SH-SY5Y (cell line): Measurements from ENCODE around the gene GPR171.

ENCODE experiments used
- GATA2 ChIP-seq: IDR thresholded peaks from 2 replicates; pipeline ENCODE4 v1.6.1; 2011; ENCODE audit warnings: mild to moderate bottlenecking, low read depth, low read length
- GATA3 ChIP-seq: IDR thresholded peaks from 2 replicates; pipeline ENCODE4 v1.6.1; 2011; ENCODE audit warnings: low read depth, mild to moderate bottlenecking, low read length, moderate library complexity

- TF ChIP-seq GATA2 (no peak), GATA3 (no peak)
These were observed 45.8 kb upstream of the GPR171 start for GRCh38 chr3:151248772-151249337.
